GM19397 (cell line): Measurements from ENCODE around the gene PPM1F.
"Not testable (repeated sequence)": the region's sequence is repeated elsewhere in the genome, so short reads cannot be mapped to it uniquely, and the experiment has no call there.

ENCODE experiments used
- ATAC-seq: cut with Tn5 transposase; IDR thresholded peaks from one replicate; pipeline ENCODE4 v1.9.1; 2021; ENCODE audit warnings: mild to moderate bottlenecking, moderate library complexity; ENCODE audit not compliant: unreplicated experiment

The PPM1F gene

DNA sequence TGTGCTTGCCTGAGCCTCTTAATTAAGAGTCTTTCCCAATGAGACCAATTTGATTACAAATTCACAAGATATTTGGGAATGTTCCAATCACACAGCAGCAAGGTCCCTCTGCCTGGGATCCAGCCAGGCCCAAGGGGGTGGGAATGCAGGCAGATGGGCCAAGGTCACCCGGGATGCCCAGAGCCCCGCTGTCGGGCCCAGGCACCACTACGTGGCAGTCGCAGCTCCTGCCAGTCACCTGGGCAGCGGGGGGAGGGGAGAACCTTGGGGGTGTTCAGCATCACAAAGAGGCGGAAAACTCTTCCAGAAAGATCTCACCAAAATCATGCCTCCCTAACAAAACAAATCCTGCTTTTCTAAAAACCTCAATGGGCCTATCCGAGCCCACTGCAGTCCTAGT, 30.9 kb downstream of the PPM1F start:
- ATAC-seq = no peak

DNA sequence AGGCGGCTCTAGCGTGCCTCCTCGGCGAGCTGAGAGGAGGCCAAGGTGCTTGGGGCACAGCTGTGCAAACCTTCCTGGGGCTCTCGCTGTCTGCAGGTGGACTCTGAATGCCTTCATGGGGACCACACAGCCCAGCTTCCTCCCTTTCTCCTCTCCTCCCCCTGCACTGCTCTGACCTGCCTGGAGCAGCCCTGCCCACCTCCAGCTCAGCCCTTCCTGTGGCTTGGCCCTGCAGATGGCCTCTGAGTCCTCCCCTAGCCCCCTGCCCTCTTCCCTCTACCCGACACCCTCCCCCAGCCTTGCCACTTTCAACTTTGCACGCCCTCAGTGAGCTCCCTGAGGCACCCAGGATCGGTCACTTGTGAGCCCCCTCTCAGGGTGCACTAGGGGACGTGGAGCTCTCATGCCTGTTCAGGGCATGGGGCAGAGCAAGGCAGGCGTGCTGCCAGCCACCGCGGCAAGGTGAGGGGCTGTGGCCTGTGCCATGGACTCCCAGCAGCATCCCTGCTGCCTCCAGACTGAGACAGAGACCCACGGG, 31.4 kb downstream of the PPM1F start:
- ATAC-seq = no peak

DNA sequence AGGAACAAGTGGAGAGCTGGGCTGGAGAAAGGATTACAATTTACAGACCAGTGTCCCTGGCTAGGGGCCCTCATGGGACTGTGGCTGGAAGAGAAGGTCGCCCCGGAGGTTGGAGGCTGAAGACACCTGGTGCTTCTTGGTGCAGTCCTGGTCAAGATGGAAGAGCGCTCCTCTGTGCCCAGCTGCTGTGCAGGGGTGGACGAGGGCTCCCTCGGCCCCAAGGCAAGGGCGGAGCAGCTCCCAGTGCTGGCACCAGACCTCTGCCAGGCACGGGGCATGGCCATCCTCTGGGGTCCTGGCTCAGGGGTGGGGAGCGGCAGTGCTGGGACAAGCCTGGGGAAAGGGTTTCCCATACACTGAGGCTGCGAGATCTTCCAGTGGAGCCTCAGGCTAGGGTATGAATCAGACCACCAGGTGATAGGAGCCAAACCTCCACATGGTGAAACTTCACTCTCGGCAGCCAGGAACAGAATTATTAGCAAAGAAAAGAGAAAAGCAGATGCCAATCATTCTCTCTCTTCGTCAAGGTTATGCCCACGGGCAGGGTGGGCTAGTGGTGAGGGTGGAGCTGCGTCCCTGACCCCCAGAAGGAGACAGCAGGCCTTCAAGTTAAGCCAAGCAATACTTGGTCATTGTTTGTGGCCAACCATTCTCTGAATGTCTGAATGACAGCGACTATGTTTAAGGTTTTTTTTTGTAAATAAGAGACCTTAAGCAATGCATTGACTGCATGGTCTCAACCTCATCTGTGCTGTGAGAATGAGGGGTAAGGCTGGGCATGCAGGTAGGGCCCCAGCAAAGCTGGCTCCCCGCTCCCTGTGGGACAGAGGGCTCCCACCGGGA, 32.1 kb downstream of the PPM1F start:
- ATAC-seq = no peak

- no peak for ATAC-seq
Observed at GRCh38 chr22:21919526-21920307, 32.9 kb downstream of the PPM1F start.

- no peak for ATAC-seq
Observed at GRCh38 chr22:21918466-21919185, 34.0 kb downstream of the PPM1F start.

- no peak for ATAC-seq
Observed at GRCh38 chr22:21917959-21918261, 34.7 kb downstream of the PPM1F start.

DNA sequence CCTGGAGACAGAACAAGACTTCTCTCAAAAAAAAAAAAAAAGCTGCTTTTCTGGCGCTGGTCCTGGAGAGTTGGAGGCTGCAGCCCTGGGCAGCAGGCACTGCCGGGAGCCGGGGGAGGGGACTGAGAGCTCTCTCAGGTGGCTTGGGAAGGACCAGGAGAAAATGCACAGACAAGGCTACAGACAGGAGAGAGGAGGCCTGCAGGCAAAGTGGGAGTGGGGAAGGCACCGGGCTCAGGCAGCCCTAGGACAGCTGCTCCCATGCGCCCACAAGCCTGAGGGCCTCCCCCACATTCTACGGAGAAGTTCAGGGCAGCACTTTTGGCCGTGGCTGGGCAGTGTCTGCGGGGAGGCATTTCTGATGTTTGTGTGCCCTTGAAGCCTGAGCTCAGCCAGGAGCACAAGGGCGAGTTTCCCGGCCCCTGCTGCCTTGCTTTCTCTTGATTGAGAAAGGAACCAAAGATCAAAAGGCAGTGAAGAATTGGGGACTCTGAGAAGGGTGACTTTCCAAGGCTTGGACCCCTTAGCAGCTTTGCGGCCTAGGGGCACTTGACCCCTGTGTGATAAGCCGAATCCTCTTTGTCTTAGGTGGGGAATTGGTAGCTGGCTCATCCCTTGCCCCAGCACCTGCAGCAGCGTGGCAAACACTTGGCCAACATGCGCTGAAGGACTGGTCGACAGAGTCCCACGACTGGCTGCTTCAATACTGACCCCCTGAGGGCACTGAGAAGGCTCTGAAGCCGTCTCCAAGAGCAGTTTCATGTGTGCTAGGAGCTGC, 35.3 kb downstream of the PPM1F start:
- no peak for ATAC-seq

GRCh38 chr22:21916309-21916918, 36.2 kb downstream of the PPM1F start:
- no peak for ATAC-seq

GRCh38 chr22:21915624-21916308, 36.9 kb downstream of the PPM1F start:
- no peak for ATAC-seq

GRCh38 chr22:21914033-21914642, 38.5 kb downstream of the PPM1F start:
- ATAC-seq = not testable (repeated sequence)

DNA sequence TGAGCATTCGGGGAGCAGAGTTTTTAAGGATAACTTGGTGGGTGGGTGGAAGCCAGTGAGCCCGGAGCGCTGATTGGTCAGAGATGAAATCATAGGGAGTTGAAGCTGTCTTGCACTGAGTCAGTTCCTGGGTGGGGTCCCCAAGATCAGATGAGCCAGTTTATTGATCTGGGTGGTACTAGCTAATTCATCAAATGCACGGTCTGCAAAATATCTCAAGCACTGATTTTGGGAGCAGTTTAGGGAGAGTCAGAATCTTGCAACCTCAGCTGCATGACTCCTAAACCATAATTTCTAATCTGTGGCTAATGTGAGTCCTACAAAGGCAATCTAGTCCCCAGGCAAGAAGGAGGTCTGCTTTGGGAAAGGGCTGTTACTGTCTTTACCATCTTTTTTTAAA, 42.3 kb downstream of the PPM1F start:
- ATAC-seq = not testable (repeated sequence)

DNA sequence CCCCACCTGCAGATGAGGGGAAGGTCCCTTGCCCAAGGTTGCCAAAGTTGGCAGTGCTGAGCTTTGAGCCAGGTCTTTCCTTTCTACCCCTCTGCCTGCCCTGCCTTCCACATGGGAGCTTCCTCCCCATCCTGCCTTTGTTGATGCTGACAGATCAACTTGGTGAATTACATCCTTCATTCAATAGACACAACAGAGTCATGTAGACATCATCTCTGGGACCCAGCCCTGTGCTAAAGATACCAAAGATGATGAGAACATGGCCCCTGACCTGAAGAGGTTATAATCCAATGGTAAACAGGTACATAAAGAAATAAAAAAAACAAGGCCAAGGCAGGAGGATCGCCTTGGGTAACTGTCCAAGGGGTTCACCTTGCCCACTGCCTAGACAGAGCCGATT, 42.8 kb downstream of the PPM1F start:
- ATAC-seq = no peak

DNA sequence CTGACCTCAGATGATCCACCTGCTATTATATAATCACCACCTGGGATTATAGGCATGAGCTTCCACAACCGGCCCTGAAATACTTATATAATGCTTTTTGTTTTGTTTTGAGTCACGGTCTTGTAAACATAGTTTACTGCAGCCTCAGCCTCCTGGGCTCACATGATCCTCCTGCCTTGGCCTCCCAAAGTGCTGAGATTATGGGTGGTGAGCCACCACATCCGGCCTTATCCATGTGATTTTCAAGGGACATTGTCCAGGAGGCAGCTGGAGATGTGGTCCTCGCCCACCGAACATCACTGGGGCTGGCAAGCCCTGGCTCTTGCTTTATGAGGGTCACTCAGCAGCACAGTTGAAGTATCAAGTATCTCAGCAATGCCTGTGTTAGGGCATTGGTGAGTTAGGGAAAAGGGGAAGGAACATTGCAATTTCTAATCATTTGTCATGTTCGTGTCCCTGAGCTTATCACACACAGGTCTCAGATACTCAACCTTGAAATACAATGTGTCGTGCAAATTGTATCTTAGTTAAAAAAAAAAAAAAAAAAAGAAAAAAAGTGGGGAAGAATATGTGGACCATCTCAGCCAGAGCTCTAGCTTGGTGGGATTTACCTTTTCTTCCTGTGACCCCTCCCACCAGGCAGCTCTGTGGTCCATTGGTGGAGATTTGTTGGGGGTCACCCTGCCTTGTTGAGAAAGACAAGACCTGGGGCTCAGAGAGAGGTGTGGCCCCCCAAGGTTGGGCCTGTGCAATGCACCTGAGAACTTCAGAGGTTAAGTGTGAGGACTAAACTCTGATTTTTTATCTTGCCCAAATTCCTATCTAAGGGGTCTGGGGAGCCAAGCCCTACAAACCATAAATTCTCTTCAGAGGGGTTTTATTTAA, 44.8 kb downstream of the PPM1F start:
- ATAC-seq = no peak

DNA sequence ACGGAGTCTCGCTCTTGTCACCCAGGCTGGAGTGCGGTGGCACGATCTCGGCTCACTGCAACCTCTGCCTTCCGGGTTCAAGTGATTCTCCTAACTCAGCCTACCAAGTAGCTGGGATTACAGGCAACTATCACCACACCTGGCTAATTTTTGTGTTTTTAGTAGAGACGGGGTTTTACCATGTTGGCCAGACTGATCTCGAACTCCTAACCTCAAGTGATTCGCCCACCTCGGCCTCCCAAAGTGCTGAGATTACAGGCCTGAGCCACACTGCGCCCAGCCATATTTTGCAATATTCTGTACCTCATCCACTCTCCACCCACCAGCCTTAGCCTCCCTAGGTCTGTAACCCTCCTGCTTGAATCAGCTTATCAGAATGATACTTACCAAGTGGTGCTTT, 47.4 kb downstream of the PPM1F start:
- not testable (repeated sequence) for ATAC-seq

DNA sequence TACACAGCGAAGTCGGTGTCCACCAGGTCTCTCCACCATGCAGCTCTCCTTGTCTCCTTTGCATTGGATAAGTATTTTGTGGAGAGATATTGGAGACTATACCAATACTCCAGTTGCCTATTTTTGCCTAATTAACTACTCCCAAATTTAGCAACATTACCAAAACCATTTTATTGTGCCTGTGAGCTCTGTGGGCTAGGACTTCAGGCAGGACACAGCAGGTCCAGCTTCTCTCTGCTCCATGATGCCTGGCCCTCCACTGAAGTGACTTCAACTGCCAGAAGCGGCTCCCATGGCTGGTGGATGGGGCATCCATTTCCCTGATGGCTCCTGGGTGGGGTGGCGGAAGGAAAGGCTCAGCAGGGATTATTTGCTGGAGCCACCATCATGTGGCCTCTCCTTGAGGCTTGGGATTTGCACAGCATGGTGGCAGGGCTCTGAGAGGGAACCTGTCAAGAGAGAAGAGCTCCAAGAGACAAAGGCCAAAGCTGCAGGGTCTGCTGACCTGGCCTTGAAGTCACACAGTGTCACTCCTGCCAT, 48.3 kb downstream of the PPM1F start:
- no peak for ATAC-seq

GRCh38 chr22:21903283-21903682, 49.4 kb downstream of the PPM1F start:
- ATAC-seq = no peak

DNA sequence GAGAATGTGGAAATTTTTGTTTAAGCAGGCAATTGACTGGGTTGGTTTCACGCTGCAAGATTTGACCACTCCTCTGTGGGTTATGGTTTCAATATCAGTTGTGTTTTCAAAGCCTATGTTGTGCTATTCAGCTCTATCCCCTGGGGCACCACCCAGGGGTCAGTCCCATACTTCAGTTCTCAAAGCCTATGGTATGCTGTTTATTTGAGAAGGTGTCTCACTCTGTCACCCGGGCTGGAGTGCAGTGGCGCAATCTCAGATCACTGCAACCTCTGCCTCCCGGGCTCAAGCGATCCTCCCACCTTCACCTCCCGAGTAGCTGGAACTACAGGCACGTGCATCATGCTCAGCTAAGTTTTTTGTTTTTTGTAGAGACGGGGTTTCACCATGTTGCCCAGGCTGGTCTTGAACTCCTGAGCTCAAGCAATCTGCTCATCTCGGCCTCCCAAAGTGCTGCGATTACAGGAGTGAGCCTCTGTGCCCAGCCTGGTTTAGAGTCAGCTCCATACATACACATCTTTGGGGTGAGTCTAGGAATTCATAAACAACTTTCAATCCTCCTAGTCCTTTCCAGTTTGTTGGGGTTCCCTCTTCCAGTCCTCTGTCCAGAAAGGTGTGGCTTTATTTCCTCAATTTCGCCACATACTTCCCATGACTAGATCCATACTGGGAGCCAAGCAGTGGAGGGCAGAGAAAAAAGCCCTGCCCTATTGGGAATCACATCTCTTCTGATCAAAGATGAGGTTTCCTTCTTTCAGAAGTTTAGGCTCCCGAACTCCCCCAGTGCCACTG, 50.2 kb downstream of the PPM1F start:
- ATAC-seq = no peak
